Measurements from ENCODE around the gene C11orf16.

The C11orf16 gene

DNA sequence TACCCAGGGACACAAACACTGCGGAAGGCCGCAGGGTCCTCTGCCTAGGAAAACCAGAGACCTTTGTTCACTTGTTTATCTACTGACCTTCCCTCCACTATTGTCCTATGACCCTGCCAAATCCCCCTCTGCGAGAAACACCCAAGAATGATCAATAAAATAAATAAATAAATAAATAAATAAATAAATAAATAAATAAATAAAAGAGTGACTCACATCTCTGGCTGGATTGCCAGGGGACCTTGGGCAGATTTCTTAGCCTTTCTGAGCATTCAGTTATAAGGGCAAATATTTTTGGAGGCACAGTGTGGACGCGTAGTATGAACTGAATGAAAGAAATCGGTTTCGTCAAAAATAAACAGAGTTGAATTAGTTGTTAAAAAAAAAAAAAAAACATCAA lies 46.6 kb upstream of the C11orf16 start (continued):
- TF ChIP-seq ZNF426 (tag by site-specific recombination; IDR thresholded peaks at IDR 0.05) (peak; percentile 73), ZNF623 (tag by site-specific recombination; IDR thresholded peaks at IDR 0.05) (peak; percentile 65), ZNF629 (tag by site-specific recombination; IDR thresholded peaks at IDR 0.05) (0 out of 2 replicates have a peak, but pooled peaks have one; percentile 14), ZNF555 (tag by site-specific recombination; conservative IDR thresholded peaks at IDR 0.05) (peak; percentile 57)
- TF ChIP-seq, protein P1, sequence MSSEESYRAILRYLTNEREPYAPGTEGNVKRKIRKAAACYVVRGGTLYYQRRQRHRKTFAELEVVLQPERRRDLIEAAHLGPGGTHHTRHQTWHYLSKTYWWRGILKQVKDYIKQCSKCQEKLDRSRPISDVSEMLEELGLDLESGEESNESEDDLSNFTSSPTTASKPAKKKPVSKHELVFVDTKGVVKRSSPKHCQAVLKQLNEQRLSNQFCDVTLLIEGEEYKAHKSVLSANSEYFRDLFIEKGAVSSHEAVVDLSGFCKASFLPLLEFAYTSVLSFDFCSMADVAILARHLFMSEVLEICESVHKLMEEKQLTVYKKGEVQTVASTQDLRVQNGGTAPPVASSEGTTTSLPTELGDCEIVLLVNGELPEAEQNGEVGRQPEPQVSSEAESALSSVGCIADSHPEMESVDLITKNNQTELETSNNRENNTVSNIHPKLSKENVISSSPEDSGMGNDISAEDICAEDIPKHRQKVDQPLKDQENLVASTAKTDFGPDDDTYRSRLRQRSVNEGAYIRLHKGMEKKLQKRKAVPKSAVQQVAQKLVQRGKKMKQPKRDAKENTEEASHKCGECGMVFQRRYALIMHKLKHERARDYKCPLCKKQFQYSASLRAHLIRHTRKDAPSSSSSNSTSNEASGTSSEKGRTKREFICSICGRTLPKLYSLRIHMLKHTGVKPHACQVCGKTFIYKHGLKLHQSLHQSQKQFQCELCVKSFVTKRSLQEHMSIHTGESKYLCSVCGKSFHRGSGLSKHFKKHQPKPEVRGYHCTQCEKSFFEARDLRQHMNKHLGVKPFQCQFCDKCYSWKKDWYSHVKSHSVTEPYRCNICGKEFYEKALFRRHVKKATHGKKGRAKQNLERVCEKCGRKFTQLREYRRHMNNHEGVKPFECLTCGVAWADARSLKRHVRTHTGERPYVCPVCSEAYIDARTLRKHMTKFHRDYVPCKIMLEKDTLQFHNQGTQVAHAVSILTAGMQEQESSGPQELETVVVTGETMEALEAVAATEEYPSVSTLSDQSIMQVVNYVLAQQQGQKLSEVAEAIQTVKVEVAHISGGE (tag by site-specific recombination; conservative IDR thresholded peaks at IDR 0.05; ENCODE audit: low read depth): peak; percentile 60

DNA sequence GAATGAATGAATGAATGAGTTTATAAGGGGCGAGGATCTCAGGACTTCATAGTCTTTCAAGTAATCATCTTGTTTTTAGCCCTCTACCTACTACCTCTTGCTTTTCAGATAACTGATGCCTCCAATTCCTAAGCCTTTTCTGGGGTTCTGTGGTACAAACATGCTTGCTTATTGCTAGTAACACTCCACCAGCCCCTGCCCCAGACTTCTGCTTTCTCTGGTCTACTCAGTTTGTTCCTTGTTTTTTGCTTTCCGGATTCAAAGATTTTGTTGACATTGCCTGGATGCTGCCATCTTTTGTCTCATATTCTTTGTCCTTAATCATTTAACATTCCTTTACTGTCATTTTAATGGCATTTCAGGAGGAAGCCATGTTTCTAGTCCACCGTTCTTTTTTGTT lies 40.4 kb upstream of the C11orf16 start:
- Histone ChIP-seq H3K36me3 (ENCODE audit: control insufficient read depth in 2 of 2, insufficient read depth in 1 of 2, low read length in 2 of 2) (no peaks in the 10 kb centered on the region), H3K4me1 (ENCODE audit: control insufficient read depth, insufficient read depth, low read length) (no peaks in the 10 kb centered on the region), H3K4me3 (ENCODE audit: low read depth, low read length) (no peak overlapping the region), H3K27ac (ENCODE audit: extremely low read depth, low read depth, low read length) (no peak overlapping the region), H3K9me3 (ENCODE audit: control insufficient read depth, insufficient read depth, low read depth, low read length) (no peaks in the 10 kb centered on the region)
- POLR2A ChIA-PET: no interaction called here
- TF ChIP-seq ZFP69B (tag by site-specific recombination; IDR thresholded peaks at IDR 0.05) (no peak), ZNF76 (tag by site-specific recombination; IDR thresholded peaks at IDR 0.05; ENCODE audit: borderline replicate concordance, low read depth) (no peak), ZBTB48 (tag by site-specific recombination; IDR thresholded peaks at IDR 0.05) (no peak), ZNF701 (tag by site-specific recombination; IDR thresholded peaks at IDR 0.05) (no peak), ZNF121 (tag by site-specific recombination; IDR thresholded peaks at IDR 0.05) (no peak), ZBTB20 (tag by site-specific recombination; IDR thresholded peaks at IDR 0.05) (no peak), SP3 (tag by site-specific recombination; IDR thresholded peaks at IDR 0.05) (no peak), KLF7 (tag by site-specific recombination; IDR thresholded peaks at IDR 0.05; ENCODE audit: borderline replicate concordance) (no peak), ZNF24 (tag by site-specific recombination; IDR thresholded peaks at IDR 0.05) (no peak), ZNF221 (tag by site-specific recombination; IDR thresholded peaks at IDR 0.05; ENCODE audit: borderline replicate concordance) (no peak), ZFHX2 (tag by site-specific recombination; conservative IDR thresholded peaks at IDR 0.05) (no peak), ZFP3 (tag by site-specific recombination; IDR thresholded peaks at IDR 0.05; ENCODE audit: low read depth) (no peak), OVOL3 (tag by site-specific recombination; IDR thresholded peaks at IDR 0.05) (no peak), ZNF548 (tag by site-specific recombination; IDR thresholded peaks at IDR 0.05) (no peak)
- TF ChIP-seq, protein P2, sequence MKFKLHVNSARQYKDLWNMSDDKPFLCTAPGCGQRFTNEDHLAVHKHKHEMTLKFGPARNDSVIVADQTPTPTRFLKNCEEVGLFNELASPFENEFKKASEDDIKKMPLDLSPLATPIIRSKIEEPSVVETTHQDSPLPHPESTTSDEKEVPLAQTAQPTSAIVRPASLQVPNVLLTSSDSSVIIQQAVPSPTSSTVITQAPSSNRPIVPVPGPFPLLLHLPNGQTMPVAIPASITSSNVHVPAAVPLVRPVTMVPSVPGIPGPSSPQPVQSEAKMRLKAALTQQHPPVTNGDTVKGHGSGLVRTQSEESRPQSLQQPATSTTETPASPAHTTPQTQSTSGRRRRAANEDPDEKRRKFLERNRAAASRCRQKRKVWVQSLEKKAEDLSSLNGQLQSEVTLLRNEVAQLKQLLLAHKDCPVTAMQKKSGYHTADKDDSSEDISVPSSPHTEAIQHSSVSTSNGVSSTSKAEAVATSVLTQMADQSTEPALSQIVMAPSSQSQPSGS (tag by site-specific recombination; IDR thresholded peaks at IDR 0.05; ENCODE audit: low read depth): no peak
- TF ChIP-seq, protein P3, sequence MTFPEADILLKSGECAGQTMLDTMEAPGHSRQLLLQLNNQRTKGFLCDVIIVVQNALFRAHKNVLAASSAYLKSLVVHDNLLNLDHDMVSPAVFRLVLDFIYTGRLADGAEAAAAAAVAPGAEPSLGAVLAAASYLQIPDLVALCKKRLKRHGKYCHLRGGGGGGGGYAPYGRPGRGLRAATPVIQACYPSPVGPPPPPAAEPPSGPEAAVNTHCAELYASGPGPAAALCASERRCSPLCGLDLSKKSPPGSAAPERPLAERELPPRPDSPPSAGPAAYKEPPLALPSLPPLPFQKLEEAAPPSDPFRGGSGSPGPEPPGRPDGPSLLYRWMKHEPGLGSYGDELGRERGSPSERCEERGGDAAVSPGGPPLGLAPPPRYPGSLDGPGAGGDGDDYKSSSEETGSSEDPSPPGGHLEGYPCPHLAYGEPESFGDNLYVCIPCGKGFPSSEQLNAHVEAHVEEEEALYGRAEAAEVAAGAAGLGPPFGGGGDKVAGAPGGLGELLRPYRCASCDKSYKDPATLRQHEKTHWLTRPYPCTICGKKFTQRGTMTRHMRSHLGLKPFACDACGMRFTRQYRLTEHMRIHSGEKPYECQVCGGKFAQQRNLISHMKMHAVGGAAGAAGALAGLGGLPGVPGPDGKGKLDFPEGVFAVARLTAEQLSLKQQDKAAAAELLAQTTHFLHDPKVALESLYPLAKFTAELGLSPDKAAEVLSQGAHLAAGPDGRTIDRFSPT (tag by site-specific recombination; IDR thresholded peaks at IDR 0.05): no peak
- TF ChIP-seq, protein P4, sequence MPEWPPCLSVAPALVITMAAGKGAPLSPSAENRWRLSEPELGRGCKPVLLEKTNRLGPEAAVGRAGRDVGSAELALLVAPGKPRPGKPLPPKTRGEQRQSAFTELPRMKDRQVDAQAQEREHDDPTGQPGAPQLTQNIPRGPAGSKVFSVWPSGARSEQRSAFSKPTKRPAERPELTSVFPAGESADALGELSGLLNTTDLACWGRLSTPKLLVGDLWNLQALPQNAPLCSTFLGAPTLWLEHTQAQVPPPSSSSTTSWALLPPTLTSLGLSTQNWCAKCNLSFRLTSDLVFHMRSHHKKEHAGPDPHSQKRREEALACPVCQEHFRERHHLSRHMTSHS (tag by site-specific recombination; IDR thresholded peaks at IDR 0.05): no peak
- CTCF ChIA-PET: no interaction called here

All from HEK293 (cell line).